ENCODE results near the gene ADORA3. TPM values are rescaled to one million over a fixed set of nuclear protein-coding genes. Genes with fewer than 3 reads are reported as not detected.

ADORA3 gene
- total RNA-seq: 0.16 TPM in 1 of 2 replicates, not detected in the other

DNA sequence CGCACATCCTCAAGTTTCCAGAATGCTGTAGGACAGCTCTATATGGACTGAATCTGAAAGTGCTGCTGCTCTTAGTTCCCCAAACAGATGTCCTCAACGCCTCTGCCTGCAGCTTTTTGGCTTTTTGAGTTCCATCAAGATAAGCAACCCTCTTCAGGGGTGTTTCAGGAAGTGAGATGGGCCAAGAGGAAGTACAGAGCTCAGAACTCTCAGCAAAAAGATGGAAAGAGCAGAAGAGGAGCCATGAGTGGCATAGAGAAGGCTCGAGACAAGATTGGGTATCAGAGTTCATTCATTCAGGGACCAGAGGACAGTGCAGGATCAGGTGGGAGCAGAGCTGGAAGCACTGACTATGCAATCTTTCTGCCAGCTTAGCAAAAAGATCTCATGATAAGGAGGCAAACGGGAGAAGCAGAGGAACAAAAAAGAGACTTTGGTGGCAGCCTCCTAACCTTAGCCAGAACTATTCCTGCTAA is at the start of gene ADORA3, which contains the start of gene TMIGD3:
TSS of gene ADORA3 (minus strand) at position 49 of the 476 bp plus-strand sequence. CDS start 279 bp downstream, outside the sequence.
TSS of gene TMIGD3 (minus strand) at position 49 of the 476 bp plus-strand sequence. CDS start 279 bp downstream, outside the sequence.

Other genes starting within 250 kb of the ADORA3 start
- gene CHIA, start 212.8 kb downstream of the ADORA3 start, total RNA-seq: not detected in 2 replicates
- gene OVGP1, start 75.9 kb downstream of the ADORA3 start, total RNA-seq: 0.32 and 0.94 TPM in 2 replicates
- gene WDR77, start 54.4 kb downstream of the ADORA3 start, total RNA-seq: 24.9 and 49.3 TPM in 2 replicates
- gene ATP5PB, start 54.2 kb downstream of the ADORA3 start, total RNA-seq: 265 and 400 TPM in 2 replicates
- gene C1orf162, start 29.6 kb downstream of the ADORA3 start, total RNA-seq: 0.16 and 0.31 TPM in 2 replicates
- not detected in 2 replicates for gene TMIGD3, start within 50 bp of the ADORA3 start, total RNA-seq
- 10.2 and 36.9 TPM in 2 replicates for gene RAP1A, start 116.2 kb upstream of the ADORA3 start, total RNA-seq
- 4.2 and 13.7 TPM in 2 replicates for gene INKA2, start 235.8 kb upstream of the ADORA3 start, total RNA-seq